ENCODE data around the gene SLC35E1.
"Not testable (repeated sequence)": the region's sequence is repeated elsewhere in the genome, so short reads cannot be mapped to it uniquely, and the experiment has no call there.

Gene SLC35E1

GRCh38 chr19:16579381-16579780 is 7.2 kb upstream of the SLC35E1 start:
- no peak for DNase-seq

- no peak for DNase-seq
These were observed 5.3 kb upstream of the SLC35E1 start for GRCh38 chr19:16577531-16577985.

GRCh38 chr19:16576690-16577530 is 4.7 kb upstream of the SLC35E1 start:
- DNase-seq: no peak

GRCh38 chr19:16575861-16576689 is 3.9 kb upstream of the SLC35E1 start:
- no peak for DNase-seq

- DNase-seq: no peak
These were observed 3.1 kb upstream of the SLC35E1 start for GRCh38 chr19:16575282-16575681.

- no peak for DNase-seq
These were observed 1.7 kb upstream of the SLC35E1 start for GRCh38 chr19:16573925-16574324.

GRCh38 chr19:16573296-16573695 is 1.1 kb upstream of the SLC35E1 start:
- no peak for DNase-seq

GRCh38 chr19:16571822-16572331 is 338 bp downstream of the SLC35E1 start:
- DNase-seq: no peak

- no peak for DNase-seq
These were observed 932 bp downstream of the SLC35E1 start for GRCh38 chr19:16571283-16571682.

GRCh38 chr19:16569609-16570320 is 2.5 kb downstream of the SLC35E1 start:
- no peak for DNase-seq

GRCh38 chr19:16566702-16567101 is 5.5 kb downstream of the SLC35E1 start:
- DNase-seq: no peak

GRCh38 chr19:16566161-16566560 is 6.1 kb downstream of the SLC35E1 start:
- DNase-seq: no peak

GRCh38 chr19:16564842-16565241 is 7.4 kb downstream of the SLC35E1 start:
- DNase-seq: no peak

GRCh38 chr19:16562608-16563025 is 9.6 kb downstream of the SLC35E1 start:
- DNase-seq: no peak

- DNase-seq: no peak
These were observed 10.8 kb downstream of the SLC35E1 start for GRCh38 chr19:16561382-16561781.

GRCh38 chr19:16559780-16560276 is 12.4 kb downstream of the SLC35E1 start:
- no peak for DNase-seq

GRCh38 chr19:16554776-16555175 is 17.4 kb downstream of the SLC35E1 start:
- DNase-seq: no peak

- not testable (repeated sequence) for DNase-seq
These were observed 20.3 kb downstream of the SLC35E1 start for GRCh38 chr19:16551902-16552301.

GRCh38 chr19:16548956-16549355 is 23.3 kb downstream of the SLC35E1 start:
- DNase-seq: no peak

- DNase-seq: no peak
These were observed 27.6 kb downstream of the SLC35E1 start for GRCh38 chr19:16544473-16545231.

- not testable (repeated sequence) for DNase-seq
These were observed 28.5 kb downstream of the SLC35E1 start for GRCh38 chr19:16543734-16544133.

- no peak for DNase-seq
These were observed 29.2 kb downstream of the SLC35E1 start for GRCh38 chr19:16542910-16543472.
